Testis (tissue), 2 donors: Measurements from ENCODE around the gene QRFP.

Experiments
- CTCF ChIP-seq, 3 experiments: fragments of 450-650 bp in 2 of 3; fragments of 200-600 bp in 1 of 3; sonication (generic) in 1 of 3; IDR thresholded peaks; one replicate each; pipeline ENCODE4 v1.5.1; 2016 to 2019; ENCODE audit warnings: antibody characterized with exemption in 3 of 3, mild to moderate bottlenecking in 2 of 3, moderate library complexity in 1 of 3
- POLR2A ChIP-seq: fragments of 450-650 bp; IDR thresholded peaks from one replicate; pipeline ENCODE4 v1.6.1; 2017; ENCODE audit warnings: antibody characterized with exemption, mild to moderate bottlenecking, moderate library complexity

DNA sequence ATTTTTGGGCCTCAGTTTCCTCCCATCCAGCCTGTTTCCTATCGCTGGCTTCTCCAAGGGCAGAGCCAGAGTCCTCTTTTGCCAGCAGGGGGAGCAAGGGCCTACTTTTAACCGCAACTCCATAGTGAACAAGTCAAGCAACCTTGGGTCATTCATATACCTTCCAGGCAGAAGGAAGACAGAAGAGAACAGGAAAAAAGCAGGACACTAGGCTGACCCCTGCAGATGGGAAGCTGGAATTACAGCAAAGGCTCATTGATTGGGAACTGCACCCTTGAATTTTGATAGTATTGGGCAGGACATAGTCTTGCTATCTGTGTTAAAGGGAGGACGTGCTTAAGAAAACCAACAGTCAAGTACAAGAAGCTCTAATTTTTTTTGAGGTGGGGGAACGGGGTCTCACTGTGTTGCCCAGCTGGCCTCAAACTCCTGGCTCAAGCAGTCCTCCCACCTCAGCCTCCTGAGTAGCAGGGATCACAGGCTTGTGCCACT, 30.1 kb downstream of the QRFP start:
- peak; percentile 82 to 86 (median 85) for TF ChIP-seq CTCF (IDR thresholded peaks at IDR 0.05)
- no peak for TF ChIP-seq POLR2A
